SKM-1 (cell line): ENCODE results near the gene GMCL2.

Source experiments
- DNase-seq: peaks from one replicate; lab custom pipeline; 2025; ENCODE audit not compliant: unreplicated experiment; lab: John Stamatoyannopoulos, UW

GMCL2 gene

GRCh38 chr5:178186427-178186826 lies 744 bp downstream of the GMCL2 start:
- DNase-seq, result no peak

DNA sequence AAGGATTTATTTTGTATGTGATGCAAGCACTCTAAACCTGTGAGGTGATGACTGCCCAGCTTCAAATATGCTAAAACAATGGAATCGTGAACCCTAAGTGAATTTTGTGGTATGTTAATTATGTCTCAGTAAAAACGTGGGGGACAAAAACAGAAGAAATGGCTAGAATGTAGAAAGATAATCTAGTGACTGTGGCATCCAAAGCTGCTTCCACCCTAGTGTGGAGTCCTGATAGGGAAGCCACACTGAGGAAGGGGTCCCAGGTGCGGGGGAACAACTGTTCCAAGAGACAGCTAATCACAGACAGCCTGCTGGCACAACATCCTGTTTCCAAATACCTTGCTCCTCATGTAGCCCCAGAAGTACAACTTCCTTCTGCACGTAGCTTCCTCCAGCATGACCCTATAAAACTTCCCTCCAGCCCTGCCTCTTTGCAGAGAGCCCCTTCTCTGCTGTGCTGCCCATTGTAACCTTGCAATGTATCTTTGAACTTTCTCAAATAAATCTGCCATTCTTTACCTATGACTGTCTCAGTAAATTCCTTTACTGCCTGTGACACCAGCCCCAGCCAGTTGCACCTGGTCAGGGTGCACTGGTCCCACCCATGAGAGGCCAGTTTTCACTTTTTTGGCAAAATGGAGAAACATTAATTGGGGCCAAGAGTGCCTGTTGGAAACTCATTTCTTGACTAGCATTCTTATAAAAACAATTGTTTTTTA lies 4.9 kb downstream of the GMCL2 start:
- peak; percentile 83 for DNase-seq

GRCh38 chr5:178180141-178180863 lies 6.9 kb downstream of the GMCL2 start:
- no peak for DNase-seq

GRCh38 chr5:178177569-178177968 lies 9.6 kb downstream of the GMCL2 start:
- no peak for DNase-seq

DNA sequence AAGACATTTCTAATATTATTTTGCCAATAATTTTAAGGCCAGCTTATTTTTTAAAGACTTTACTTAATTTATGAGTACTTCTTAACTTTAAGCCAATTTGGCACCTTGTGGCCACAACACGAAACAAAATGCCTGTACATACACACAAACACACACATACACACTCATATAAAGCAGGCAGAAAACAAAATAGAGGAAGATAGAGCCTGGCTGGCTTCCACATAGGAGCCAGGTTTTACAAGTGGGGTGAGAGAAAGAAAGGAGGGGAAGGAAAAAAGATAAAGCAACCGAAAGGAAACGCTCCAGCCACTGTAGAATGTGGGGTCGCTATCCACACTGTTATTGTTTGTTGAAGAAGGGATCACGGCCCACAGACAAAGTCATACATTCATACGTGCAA lies 10.4 kb downstream of the GMCL2 start:
- DNase-seq, result no peak

DNA sequence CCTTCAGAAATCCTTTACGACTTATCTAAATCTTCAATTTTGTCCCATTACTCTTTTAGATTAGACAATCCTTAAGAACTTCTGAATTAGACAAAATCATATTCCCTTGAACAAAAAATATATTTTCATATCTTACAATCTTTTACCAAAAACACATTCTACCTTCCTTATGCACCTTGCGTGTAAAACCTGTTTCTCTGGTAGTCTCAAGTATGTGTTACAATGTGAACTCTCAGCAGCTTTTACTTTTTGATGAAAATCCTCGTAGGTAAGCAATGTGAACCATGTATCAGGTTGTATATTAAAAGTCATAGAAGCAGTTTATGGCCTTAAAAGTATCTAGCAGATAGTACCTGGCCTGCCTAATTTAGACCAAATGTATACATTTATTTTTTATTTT lies 12.7 kb downstream of the GMCL2 start:
- no peak for DNase-seq

- DNase-seq, result no peak
Measured at GRCh38 chr5:178170455-178170854, 16.7 kb downstream of the GMCL2 start.

DNA sequence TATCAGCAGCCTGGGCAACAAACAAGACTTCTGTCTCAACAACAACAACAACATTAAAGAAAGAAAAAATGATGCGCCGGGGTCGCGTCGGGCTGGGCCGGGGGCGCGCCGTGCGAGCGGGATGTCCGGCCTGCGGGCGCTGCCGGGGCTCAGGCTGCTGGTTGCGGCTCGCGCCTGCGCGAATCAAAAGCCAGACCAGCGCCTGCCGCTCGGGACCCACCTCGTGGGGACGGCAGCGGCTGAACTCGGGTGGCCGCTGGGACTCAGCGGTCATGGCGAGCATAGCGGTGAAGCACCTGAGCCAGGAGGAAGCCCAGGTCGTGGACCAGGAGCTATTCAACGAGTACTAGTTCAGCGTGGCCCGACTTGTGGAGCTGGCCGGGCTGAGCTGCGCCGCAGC lies 21.6 kb downstream of the GMCL2 start:
- DNase-seq, result no peak

DNA sequence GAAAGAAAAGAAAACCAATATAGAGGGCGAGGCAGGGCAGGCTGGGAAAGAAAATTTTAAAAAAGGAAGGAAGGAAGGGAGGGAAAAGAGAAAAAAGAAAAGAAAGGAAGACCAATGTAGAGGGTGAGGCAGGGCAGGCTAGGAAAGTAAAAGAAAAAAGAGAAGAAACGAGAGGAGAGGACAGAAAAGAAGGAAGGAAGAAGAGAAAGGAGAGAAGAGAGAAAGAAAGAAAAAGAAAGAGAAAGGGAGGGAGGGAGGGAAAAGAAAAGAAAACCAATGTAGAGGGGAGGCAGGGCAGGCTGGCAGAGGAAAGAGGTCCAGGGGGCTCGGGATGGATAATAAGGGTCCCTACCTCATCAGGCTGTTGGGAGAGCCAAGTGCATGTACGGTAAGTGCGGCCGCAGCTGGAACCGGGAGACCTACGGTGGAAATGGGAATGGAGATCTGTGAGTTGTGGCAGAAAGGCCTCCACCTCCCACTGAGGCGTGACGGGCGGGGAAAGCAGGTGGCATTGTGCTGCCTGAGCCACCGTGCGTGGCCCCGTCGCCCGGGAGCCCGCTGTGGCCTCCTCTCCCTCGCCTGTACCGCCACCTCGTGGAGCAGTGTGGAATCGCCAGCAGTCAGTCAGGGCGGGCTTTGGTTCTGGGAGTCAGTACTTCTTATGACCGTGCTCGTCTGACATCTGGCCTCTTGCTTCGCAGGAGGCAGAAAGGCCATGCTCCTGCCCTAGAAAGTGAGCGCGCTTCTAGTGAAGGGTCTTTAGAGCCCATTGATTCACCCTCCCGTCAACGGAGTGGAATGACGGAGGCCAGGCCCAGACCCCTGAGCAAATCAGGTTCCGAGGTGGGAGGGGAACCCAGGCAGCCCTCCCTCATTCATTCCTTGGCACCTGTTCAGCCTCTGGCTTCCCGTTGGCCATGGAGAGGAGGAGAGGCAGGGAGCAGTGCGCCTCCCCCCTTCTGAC lies 23.1 kb downstream of the GMCL2 start:
- peak; percentile 56 for DNase-seq

GRCh38 chr5:178162481-178162880 lies 24.7 kb downstream of the GMCL2 start:
- no peak for DNase-seq

GRCh38 chr5:178160176-178160575 lies 27.0 kb downstream of the GMCL2 start:
- DNase-seq, result no peak

DNA sequence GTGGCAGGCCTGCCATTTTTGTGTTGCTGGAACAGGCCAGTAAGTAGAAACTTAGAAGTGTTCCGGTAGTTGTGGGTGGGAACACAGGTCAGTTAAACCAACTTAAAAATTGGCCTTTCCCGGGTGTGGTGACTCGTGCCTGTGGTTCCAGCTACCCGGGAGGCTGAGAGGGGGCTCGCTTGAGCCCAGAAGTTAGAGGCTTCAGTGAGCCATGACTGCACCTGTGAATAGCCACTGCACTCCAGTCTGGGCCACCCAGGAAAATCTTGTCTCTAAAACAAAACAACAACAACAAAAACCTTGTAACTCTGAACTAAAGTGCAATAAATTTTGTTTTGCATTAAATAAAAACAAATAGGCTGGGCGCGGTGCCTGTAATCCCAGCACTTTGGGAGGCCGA lies 32.1 kb downstream of the GMCL2 start:
- no peak for DNase-seq

- peak; percentile 97 for DNase-seq
Measured at GRCh38 chr5:178153530-178154340, 33.4 kb downstream of the GMCL2 start, which contains the start of gene NHP2. Gene NHP2 (minus strand): TSS chr5:178153885. CDS start chr5:178153817, 68 bp downstream.

DNA sequence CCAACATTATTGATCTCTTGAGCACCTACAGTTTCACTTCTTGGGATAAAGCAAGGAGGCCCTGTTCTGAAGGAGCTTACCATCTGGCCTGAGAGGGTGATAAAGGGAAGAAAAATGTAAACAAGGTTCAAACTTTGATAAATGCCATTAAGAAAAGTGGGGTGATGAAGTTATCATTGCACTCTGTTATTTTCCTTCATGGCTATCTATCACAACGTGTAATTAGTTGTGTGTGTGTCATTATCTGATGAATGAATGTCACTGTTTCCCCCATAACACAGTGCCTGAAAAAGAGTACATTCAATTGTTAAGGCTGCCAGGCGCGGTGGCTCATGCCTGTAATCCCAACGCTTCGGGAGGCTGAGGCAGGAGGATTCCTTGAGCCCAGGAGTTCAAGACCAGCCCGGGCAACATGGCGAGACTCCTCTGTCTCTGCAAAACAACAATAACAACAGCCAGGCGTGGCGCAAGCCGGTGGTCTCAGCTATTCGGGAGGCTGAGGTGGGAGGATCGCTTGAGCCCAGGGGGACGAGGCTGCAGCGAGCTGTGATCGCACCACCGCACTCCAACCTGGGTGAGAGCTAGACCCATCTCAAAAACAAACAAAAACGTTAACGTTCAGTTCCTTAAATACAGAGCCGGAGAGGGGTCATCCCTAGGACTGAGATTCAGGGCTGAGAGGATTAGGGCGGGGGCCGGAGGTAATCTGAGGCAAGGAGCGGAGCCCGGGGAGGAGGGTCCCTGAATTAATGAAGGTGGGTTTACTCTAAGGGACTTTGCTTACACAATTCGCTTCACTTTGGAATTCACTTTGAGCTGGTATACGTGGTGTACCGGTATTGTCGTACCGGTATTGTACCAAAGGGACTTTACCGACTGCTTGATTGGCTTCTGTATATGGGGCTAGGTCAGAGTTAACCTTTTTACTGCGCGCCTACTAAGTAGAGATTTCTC lies 34.4 kb downstream of the GMCL2 start:
- no peak for DNase-seq

DNA sequence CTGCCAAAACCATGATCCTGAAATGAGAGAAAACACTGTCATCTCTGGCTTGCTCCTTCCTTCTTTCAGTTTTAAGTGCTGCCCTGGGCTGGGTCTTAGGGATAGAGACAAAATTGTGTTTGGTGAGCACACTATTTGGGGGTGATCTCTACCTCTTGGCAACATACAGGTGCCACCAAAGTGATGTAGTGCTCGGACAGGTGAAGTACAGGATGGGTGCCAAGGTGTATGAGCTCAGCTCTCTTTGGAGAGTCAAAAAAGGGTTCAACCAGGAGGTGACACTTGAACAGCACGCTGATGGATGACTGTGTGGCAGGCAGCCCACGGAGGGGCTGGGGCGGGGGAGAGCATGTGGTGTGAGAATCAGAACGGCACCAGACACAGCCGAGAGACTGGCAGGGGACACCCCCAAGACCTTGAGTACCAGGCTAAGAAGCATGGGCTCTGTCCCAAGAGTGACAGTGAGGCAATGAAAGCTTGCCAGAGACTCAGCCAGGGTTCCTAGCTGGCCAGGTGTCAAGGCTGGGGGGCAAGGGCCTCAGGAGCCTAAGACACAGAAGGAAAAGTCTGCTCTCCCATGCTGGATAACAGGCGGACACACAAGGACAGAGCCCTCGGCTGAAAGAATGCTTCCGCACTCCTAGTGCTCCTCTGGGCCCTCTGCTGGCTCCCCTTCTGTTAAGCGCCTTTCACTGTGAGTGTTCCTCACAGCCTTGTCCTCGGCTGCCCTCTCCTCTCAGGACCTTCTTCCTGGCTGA lies 36.0 kb downstream of the GMCL2 start:
- DNase-seq, result no peak

- no peak for DNase-seq
Measured at GRCh38 chr5:178149199-178149932, 37.8 kb downstream of the GMCL2 start.

DNA sequence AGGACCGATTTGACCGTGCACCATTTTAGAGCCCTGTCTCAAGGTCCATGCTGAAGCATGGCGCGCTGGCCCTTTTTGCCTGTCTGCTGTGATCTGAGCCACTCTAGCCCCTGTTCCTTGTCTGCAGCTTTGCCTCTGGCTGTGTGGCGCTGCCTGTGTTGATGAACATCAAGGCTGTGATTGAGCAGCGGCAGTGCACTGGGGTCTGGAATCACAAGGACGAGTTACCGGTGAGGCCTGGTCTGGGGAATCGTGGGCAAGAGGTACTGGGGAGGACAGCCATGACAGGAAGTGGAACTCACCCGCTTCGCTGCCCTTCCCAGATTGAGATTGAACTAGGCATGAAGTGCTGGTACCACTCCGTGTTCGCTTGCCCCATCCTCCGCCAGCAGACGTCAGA lies 39.8 kb downstream of the GMCL2 start:
- DNase-seq, result no peak
